Tibial nerve (tissue), 4 donors: ENCODE data around the gene EPAS1.

Source experiments
- CTCF ChIP-seq, 5 experiments: fragments of 200-600 bp in 3 of 5; fragments of 450-650 bp in 2 of 5; sonication (generic) in 3 of 5; IDR thresholded peaks; one replicate each; pipeline ENCODE4 v1.5.1; 2016 to 2019; ENCODE audit warnings: antibody characterized with exemption in 5 of 5, mild to moderate bottlenecking in 3 of 5, moderate library complexity in 2 of 5
- EP300 ChIP-seq, 2 donors: sonication (generic); formaldehyde crosslinking; IDR thresholded peaks; one replicate each; pipeline ENCODE4 v1.6.1; 2017; ENCODE audit warnings: antibody characterized with exemption in 2 of 2, mild to moderate bottlenecking in 1 of 2
- POLR2A ChIP-seq, 2 donors: fragments of 450-650 bp; IDR thresholded peaks; one replicate each; pipeline ENCODE4 v1.6.1; 2017; ENCODE audit warnings: antibody characterized with exemption in 2 of 2, mild to moderate bottlenecking in 2 of 2, moderate library complexity in 2 of 2

GRCh38 chr2:46315103-46315890 lies 18.1 kb downstream of the EPAS1 start:
- TF ChIP-seq CTCF (IDR thresholded peaks at IDR 0.05) (no peak), POLR2A (IDR thresholded peaks at IDR 0.05) (no peak), EP300 (IDR thresholded peaks at IDR 0.05) (peak in 1 of 2 donors; percentile 78)
